Nucleus accumbens (tissue), 56 donors: Measurements from ENCODE around the gene MINDY2.
"Not testable (repeated sequence)": the region's sequence is repeated elsewhere in the genome, so short reads cannot be mapped to it uniquely, and the experiment has no call there.

Experiments
- DNase-seq, 56 donors: peaks; one replicate each; lab custom pipeline; 2025; lab: John Stamatoyannopoulos, UW

The MINDY2 gene

DNA sequence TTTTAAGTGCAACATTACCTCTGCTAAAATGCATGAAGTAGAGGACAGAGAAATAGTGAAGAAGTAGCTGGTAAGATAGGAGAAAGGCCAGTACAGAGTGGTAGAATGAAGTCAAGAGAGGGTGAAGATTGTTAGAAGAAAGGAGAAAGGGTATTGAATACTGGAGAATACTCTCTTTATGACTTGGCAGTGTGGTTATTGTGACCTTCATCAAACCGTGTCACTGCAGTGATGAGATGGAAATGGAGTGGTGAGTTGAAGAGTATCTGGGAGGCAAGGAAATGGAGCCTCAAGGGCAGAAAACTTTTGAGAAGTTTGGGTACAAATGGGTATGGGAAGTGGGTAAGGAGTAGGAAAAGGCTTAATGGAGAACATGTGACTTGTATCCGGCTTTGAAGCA is 24.7 kb downstream of the MINDY2 start:
- DNase-seq: no peak

DNA sequence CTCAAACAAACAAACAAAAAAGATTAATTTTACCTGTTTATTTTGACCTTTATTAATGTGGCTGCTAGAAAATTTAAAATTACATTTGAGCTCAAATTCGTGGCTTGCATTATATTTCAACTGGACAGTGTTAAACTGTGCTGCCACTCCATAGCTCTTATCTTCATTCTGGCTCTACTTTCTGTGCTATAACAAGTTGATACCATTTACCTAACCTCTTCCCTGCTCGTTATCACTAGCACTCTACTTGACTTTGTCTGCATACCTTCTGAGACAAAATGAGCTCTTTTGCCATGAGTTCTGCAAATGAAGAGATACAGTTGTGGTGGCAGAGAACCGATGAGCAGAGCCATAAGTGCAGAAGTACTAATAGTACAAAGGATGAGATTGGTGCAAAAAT is 26.4 kb downstream of the MINDY2 start:
- DNase-seq: no peak

DNA sequence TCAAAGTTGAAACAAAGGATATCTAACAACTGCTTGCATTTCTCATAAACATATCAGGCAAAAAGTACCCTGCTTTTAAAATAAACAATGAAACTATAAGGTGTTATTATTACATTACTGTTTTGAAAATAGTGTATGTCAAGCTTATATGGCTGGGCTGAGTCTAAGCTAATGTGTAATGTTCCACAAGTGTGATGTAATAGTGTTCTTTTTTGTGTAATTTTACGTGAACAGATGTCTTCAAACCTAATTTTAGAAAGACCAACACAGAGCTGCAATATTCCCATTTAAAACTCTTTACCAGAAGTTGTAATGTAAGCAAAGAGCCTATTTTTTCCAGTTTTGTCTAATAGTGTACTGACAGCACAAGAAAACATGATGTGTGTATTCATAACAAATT is 34.0 kb downstream of the MINDY2 start:
- DNase-seq: no peak

DNA sequence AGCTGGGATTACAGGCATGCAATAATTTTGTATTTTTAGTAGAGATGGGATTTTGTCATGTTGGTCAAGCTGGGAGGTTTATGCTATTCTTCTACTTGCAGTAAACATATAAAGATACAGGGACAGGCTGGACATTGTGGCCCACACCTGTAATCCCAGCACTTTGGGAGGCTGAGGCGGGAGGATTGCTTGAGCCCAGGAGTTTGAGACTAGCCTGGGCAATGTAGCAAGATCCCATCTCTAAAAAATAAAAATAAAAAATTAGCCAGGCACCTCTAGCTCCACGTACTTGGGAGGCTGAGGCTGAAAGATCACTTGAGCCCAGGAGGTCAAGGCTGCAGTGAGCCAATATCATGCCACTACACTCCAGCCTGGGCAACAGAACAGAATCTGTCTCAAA is 52.2 kb downstream of the MINDY2 start:
- DNase-seq: not testable (repeated sequence)

DNA sequence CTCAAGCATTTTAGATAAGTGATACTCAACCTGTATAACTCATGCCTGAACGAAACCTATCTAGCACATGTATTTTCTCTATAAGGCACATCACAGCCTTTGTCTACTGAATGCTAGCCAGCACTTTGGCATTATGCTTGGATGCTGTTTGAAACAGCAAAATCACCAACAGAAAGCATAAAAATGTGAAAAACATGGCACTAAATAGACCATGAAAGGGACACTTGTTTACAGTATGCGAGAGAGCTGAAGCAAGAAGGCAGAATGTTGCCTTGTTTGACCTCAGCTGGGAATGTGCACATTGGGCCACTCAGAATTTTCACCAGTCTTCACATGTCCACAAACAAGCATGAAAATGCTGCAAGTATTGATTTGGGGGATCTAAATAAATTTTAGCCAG is 59.5 kb downstream of the MINDY2 start:
- peak in 1 of 56 donors; percentile 1 for DNase-seq

DNA sequence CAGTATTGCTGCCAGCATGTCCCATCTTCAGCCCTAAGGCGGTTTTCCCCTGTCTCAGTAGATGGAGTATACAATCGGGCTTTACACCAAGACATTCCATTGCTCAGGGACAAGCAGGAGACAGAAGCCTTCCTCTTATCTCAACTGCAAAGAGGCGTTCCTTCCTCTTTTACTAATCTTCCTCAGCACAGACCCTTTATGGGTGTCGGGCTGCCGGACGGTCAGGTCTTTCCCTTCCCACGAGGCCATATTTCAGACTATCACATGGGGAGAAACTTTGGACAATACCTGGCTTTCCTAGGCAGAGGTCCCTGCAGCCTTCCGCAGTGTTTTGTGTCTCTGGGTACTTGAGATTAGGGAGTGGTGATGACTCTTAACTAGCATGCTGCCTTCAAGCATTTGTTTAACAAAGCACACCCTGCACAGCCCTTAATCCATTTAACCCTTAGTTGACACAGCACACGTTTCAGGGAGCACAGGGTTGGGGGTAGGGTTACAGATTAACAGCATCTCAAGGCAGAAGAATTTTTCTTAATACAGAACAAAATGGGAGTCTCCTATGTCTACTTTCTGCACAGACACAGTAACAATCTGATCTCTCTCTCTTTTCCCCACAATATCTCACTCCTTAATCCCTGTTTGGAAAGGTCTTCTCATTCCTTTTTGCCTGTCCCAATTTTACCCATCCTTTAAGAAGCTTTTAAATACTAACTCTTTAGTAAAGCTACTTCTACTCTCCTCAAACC is 62.8 kb downstream of the MINDY2 start:
- not testable (repeated sequence) for DNase-seq

DNA sequence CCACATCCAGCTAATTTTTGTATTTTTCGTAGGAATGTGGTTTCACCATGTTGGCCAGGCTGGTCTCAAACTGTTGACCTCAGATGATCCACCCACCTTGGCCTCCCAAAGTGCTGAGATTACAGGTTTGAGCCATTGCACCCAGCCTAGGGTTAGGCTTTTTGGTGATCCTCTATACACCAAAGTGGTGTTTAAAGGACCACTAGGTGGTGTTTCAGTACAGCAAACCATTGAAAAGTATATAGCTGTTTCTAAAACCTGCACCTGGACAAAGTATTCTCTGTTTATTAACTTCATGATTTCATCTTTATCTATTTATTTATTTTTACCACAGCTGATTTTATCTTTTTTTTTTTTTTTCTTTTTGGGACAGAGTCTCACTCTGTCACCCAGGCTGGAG is 68.4 kb downstream of the MINDY2 start:
- no peak for DNase-seq

DNA sequence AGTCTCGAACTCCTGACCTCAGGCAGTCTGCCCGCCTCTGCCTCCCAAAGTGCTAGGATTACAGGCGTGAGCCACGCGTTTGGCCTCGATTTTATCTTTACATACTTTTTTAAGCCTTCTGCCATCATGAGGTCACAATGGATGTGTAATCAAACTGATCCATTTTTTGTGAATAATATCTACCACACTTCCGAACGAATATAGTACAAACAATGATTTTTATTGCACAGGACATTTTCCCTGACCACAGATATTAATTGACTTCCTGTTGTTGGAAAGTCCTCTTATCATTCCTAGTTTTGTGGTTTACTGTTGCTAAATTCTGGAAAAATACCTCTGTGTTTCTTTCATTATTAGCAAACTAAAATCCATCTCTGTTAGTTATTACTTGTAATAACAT is 68.9 kb downstream of the MINDY2 start:
- DNase-seq: no peak

DNA sequence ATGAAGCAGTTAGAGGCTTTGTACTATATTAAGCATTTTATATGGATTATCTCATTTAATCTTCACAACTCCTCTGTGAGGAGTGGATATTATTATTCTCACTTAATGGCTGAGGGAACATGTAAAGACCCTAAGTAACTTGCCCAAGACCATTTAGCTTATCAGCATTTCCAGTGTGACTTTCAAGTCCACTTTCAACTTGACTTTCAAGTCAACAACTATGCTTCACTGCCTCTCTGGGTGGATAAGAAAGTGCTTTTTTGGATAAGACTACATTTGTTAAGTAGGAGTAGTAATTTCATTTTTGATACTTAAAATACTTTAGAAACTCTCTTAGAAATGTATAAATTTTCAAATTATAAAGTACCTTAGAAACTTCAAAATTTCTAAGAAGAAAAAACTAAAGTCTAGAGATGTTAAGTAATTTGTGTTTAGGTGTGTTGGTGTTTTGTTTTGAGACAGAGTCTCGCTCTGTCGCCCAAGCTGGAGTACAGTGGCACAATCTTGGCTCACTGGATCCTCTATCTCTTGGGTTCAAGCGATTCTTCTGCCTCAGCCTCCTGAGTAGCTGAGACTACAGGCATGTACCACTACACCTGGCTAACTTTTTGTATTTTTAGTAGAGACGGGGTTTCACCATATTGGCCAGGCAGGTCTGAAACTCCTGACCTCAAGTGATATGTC is 71.8 kb downstream of the MINDY2 start:
- no peak for DNase-seq

DNA sequence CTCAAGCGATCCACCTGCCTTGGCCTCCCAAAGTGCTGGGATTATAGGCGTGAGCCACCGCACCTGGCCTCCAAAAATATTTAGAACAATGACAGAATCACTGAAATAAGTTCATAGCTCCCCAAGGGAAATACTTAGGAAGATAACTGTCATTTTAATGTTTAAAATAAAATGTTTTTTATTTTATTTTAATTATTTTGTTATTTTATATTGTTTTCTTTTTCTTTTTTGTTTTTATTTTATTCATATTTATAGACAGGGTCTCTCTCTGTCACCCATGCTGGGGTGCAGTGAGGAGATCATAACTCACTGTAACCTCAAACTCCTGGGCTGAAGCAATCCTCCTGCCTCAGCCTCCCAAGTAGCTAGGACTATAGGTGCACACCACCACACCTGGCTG is 80.1 kb downstream of the MINDY2 start:
- not testable (repeated sequence) for DNase-seq

DNA sequence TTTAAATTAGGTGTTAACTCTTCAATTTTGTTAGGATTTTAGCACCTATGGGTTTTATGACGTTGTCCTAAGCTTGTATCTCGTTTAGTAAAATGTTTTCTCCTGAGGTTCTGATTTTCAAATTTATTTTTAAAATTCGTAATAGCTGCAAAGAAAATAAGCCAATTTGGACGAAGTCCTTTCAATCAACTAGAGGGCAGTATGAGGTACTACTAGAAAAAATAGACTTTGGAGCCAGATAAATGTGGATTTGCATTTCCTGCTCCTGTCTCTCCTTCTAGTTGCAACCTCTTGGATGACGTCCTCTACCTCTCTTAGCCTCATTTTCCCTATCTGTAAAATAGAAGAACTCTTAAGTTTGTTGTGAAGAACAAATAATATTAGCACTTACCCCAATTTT is 81.2 kb downstream of the MINDY2 start:
- no peak for DNase-seq

DNA sequence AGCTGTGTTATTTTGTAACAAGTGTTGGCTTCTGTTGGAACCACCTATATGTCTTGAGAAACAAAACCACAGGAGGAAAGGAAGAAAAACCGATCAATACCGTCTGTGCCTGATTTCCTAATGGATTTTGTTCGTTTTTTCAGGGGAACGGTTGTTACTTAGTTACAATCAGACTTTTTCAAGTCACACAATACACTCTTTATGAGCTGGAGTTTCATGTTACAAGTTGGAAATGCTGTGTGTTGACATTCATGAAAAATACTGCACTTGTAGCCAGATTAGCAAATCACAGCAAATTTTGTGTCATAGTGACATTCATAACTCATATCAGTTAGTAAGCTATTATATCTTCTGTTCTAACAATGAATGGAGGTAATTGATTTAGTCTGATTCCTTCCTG is 83.5 kb downstream of the MINDY2 start:
- no peak for DNase-seq

DNA sequence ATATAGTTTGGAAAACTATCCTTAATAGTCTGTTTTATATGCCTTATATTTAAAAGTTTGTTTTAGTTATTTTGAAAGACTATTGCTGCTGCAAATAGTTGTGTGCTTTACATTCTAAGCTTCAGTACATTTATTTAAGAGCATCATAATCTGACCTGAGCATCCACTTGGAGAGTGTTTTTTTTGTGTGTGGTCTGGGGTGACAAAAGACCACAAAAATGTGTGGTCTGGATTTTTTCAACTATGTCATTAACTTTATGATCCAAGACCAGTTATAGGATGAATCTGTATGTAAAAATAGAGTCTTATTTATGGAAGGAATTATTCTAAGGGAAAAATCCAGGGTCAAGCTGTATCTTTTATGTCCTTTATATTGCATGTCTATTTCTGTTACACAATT is 85.0 kb downstream of the MINDY2 start:
- no peak for DNase-seq

DNA sequence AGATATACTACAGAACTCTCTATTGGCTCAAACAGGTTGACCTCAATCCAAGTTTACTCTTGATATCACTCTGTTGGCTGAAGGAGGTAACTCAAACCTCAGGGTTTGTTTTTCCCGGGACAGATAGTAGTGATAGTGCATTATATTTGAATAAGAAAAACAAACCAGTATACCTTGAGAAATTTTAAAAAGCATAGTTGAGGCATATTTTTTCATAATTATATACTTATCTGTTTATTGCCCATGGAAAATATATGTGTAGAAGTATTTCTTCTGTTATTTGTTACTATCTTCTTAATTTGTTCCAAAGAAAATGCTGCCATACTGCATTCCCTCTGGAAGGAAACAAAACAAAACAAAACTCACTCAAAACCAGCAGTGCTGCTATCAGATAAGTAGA is 85.5 kb downstream of the MINDY2 start:
- not testable (repeated sequence) for DNase-seq

DNA sequence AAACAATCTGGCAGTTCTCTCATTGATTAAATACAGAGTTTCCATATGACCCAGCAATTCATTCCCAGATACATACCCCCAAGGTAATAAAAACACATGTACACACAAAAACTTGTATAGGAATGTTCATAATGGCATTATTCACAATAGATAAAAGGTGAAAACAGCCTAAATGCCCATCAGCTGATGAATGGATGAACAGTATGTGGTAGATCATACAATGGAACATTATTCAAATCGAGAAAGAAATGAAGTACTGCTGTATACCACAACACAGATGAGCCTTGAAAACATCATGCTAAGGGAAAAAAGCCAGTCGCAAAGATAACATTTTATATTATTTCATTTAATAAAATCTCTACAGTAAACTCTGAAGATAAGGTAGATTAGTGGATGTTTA is 91.2 kb downstream of the MINDY2 start:
- DNase-seq: no peak

DNA sequence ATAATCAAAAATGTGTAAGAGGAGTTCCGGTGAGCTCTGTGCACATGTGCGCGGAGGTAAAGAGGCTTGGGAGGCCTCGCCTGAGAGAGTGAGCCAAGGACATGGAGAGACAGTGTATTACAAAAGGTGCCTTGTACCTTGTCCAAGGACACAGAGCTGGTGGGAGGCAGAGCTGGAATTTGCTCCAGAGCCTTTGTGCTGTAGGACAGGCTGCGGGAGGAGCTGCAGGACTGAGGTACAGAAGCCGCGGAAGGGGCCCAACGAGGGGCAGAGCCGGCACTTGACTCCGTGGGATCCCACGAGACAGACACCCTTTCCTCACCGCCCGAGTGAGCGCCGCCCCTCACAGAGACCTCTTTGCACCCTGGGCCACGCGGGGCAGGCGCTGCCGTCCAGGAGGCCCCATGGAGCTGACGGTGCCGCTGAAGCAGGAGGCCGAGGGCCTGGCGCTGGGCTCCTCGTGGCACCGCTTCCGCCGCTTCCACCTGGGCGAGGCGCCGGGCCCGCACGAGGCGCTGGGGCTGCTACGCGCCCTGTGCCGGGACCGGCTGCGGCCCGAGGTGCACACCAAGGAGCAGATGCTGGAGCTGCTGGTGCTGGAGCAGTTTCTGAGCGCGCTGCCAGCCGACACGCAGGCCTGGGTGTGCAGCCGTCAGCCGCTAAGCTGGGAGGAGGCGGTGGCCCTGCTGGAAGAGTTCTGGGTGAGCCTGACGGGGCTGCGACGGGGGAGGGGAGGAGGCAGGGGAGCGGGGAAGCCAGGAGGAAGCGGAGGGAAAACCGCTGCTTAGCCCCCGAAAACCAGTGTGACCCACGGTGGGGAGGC is 93.7 kb downstream of the MINDY2 start:
- peak in 21 of 56 donors; percentile 3 to 40 (median 18) for DNase-seq

DNA sequence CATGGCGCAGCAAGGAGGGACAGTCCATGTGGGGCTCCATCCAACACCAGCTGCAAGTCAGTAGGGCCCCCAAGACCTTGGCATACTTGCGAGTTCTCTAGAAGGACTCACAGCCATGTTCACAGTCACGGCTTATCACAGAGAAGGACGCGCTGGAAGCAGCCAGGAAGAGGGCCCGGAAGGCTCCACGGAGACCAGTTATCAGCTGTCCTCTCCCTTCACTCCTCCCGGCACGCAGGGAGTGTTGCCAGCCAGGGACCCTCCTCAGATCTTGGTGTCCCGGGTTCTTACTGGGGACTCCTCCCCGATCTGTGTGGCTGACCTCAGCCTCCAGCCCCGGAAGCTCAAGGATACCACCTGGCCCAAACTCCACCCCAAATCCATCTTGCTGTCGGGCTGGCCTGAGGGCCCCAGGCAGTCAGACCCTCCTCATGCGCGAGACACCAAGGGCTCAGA is 94.4 kb downstream of the MINDY2 start:
- peak in 1 of 56 donors; percentile 4 for DNase-seq

DNA sequence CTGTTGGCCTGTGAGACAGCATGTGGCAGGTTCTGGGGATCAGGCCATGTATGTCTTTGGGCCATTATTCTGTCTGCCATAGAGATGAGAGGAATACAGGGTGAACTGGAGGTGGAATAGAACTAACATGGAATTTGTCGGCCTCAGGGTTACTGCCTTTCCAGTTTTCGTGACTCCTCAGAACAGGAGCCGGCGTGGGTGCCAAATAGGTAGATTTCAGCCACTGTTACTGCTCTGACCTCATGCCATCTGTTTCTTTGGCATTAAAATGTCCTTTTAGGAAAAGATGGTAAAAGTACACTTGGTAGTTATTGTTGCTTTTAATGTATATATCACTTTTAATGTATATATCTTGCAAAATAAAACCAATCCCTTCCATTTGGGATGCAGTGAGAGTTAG is 96.8 kb downstream of the MINDY2 start:
- no peak for DNase-seq

DNA sequence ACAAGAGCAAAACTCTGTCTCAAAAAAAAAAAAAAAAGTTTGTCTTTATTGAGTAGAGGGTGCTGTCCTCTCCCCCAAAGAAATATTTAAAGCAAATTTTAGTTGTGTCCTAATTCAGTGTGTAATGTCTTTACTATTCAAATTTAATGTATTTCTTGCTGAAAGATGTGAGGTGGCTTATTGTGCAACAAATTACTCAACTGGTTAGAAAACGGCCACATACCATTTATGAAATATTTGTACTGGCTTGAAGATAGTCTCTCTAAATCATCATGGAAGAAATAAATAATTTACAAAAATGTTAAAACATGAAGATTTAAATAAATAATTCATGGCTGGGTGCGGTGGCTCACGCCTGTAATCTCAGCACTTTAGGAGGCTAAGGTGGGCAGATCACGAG is 99.3 kb downstream of the MINDY2 start:
- DNase-seq: no peak

DNA sequence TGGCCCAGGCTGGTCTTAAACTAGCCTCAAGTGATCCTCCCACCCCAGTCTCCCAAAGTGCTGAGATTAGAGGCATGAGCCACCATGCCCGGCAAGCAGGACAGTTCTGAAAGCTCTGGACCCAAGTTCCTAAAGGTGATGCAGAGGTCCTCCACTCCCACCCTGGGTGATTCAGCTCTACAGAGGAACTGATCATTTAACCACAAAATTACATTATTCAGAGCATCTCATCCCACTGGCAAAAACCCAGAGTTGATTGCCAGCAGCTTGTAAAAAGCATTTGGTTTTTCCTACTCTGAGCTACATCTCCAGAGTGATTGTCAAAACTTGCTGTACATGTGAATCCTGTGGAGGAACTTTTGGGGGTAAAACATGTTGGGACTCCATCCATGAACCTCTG is 102.2 kb downstream of the MINDY2 start:
- DNase-seq: no peak

DNA sequence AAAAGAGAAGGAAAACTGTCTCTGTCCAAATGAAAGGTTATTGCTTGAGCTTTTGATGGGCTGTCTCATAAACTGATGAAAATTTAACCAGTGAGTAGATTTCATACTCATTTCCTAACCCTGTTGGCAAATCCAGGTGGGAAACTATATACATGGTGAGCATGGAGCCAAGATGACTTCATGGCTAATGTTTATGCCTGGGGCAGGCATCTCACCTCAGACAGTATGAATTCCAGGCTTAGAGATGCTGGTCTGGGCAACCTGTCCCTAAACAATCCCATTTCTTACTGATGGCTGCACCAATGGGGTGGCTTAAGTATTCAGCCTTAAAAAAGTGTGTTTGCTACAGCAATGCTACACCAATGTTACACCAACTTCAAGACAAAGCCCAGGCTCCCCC is 104.2 kb downstream of the MINDY2 start:
- DNase-seq: no peak
